ENCODE data around the gene TSHZ3.

DNA sequence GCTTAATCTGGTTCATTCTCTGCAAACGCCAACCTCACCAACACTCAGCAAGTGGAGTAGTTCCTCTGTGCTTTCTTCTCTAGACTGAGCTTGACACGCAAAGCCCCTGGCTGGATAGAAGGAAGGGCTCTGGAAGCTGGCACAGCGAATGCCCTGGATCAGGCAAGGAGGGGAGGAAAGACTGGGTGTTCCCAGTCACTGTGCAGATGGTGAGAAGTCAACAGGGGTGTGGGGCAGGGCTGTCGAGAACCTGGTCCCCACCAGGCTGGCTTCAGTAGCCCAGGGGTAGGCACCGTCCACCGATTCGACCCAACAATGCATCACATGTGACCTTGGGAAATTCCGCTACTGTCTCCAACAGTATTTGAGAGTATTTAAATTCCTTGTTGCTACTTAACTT lies 65.5 kb downstream of the TSHZ3 start:
- no peak for TF ChIP-seq POLR2A (IDR thresholded peaks at IDR 0.05)
- TF ChIP-seq, protein P1, sequence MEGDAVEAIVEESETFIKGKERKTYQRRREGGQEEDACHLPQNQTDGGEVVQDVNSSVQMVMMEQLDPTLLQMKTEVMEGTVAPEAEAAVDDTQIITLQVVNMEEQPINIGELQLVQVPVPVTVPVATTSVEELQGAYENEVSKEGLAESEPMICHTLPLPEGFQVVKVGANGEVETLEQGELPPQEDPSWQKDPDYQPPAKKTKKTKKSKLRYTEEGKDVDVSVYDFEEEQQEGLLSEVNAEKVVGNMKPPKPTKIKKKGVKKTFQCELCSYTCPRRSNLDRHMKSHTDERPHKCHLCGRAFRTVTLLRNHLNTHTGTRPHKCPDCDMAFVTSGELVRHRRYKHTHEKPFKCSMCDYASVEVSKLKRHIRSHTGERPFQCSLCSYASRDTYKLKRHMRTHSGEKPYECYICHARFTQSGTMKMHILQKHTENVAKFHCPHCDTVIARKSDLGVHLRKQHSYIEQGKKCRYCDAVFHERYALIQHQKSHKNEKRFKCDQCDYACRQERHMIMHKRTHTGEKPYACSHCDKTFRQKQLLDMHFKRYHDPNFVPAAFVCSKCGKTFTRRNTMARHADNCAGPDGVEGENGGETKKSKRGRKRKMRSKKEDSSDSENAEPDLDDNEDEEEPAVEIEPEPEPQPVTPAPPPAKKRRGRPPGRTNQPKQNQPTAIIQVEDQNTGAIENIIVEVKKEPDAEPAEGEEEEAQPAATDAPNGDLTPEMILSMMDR (IDR thresholded peaks at IDR 0.05): no peak

Data from lower leg skin (tissue), 3 donors.